A549 treated with RU486 at 1 μM for 4 hours (cell line): ENCODE results near the gene CYLC1. TPM values are rescaled to one million over a fixed set of nuclear protein-coding genes. Genes with fewer than 3 reads are reported as not detected.

Experiments used
- total RNA-seq: library from RNA; stranded (reverse); fragments of 200-300 nt; extraction: Qiagen RNA extraction; gene quantifications from 5 replicates; pipeline ENCODE4 v1.2.3, GENCODE V29; 2022; ENCODE audit warnings: low read depth

Gene CYLC1
- not detected in 5 replicates for total RNA-seq

GRCh38 chrX:83860846-83861245, at the start of gene CYLC1:
Gene CYLC1, plus strand, starts transcription at chrX:83861146. Its CDS starts 37 bp downstream, at chrX:83861183.

